T-helper 2 cell (primary cell): ENCODE results near the gene BCL2L1.
"Not testable (repeated sequence)": the region's sequence is repeated elsewhere in the genome, so short reads cannot be mapped to it uniquely, and the experiment has no call there.

Experiments
- DNase-seq, 5 experiments: peaks; one replicate each; pipeline versions ENCODE4 v3.0.0 to v3.0.0-alpha.2; 2012 to 2022

The BCL2L1 gene

DNA sequence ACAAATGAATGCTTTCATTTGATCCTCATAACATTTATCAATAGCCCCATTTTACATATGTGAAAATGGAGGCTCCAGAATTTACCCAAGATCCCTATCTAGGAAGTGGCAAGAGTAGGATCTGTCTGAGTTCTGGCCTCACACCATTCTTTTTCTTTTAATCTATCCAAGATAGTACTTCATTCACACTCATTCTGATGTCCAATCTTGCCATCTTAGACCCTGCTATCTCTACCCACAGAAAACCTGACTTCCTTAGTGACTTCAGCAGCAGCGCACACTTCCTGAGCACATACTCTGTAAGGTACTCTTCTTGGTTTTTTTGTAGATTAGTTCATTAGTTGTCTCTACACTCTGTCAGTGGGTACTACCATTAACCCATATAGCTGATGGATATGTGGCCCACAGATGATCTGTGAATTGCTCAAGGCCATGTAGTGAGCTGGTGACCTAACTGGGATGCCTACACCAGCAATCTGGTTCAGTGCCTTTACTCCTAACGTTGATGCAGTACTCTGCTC is 48.7 kb downstream of the BCL2L1 start:
- peak in 2 of 5 experiments; percentile 18 to 87 for DNase-seq

- DNase-seq: no peak
These were observed 49.2 kb downstream of the BCL2L1 start for GRCh38 chr20:31673435-31673834.

DNA sequence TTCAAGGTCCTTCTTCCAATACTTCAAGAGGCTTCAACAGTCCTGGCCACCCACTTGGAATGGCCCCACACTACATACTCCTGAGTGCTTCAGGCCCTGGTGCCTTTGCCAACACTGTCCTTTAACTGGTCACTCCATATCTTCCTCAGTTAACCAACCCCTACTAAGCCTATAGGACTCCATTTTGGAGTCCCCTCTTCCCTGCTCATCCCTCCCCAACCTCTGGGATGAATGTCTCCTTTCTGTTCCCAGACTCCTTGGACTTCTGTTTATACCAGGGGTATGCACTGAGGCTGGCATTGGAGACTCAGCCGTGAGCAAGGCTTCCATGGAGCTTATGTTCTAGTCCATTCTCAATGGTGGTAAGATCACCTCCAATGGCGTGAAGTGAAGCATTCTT is 51.3 kb downstream of the BCL2L1 start:
- no peak for DNase-seq

GRCh38 chr20:31670371-31671228 is 52.1 kb downstream of the BCL2L1 start:
- DNase-seq: no peak

GRCh38 chr20:31669876-31670275 is 52.8 kb downstream of the BCL2L1 start:
- no peak for DNase-seq

DNA sequence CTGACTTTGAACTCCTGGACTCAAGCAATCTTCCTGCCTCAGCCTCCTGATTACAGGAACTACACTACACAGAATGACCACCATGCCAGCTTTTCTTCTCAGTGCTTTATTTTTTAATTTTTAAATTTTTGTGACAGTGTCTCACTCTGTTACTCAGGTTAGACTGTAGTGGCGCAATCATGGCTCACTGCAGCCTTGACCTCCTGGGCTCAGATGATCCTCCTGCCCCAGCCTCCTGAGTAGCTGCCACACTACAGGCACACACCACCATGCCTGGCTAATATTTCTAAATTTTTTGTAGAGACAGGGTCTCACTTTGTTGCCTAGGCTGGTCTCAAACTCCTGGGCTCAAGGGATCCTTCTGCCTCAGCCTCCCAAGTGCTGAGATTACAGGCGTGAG is 53.7 kb downstream of the BCL2L1 start:
- DNase-seq: not testable (repeated sequence)

DNA sequence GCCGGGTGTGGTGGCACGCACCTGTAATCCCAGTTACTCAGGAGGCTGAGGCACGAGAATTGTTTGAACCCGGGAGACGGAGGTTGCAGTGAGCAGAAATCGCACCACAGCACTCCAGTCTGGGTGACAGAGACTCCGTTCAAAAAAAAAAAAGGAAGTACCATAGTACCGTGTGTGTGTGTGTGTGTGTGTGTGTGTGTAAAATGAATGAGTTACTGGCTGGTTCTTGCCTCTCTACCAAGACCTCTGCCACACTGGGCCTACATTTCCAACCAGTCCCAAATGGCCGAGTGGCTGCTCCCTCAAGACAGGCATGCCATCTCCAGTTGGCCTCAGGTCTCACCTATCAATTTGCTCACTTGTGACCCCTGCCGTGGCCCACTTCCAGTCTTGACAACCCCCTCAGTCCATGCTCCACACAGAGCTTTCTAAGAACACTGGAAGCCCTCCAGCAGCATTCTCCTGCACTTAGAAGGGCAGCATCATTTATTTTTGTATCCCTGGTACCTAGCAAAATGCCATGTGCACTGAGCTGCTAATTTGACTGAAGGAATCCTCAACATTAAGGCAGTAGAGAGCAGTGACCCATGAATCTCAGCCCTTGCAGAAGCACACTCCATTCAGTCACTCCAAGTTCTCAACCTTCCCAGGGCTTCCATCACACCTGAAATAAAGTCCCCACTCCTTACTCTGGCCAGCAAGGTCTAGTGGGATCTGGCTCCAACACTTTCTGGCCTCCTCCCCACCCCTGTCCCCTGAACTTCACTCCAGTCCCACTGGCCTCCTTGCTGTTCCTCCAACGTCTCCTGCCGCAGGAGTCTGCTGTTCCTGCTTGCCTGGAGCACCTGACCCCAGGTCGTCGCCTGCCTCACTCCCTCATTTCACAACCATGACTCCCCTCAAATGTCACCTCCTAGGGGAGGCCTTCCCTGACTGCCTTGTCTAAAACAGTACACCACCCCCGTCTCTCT is 55.1 kb downstream of the BCL2L1 start:
- DNase-seq: no peak

DNA sequence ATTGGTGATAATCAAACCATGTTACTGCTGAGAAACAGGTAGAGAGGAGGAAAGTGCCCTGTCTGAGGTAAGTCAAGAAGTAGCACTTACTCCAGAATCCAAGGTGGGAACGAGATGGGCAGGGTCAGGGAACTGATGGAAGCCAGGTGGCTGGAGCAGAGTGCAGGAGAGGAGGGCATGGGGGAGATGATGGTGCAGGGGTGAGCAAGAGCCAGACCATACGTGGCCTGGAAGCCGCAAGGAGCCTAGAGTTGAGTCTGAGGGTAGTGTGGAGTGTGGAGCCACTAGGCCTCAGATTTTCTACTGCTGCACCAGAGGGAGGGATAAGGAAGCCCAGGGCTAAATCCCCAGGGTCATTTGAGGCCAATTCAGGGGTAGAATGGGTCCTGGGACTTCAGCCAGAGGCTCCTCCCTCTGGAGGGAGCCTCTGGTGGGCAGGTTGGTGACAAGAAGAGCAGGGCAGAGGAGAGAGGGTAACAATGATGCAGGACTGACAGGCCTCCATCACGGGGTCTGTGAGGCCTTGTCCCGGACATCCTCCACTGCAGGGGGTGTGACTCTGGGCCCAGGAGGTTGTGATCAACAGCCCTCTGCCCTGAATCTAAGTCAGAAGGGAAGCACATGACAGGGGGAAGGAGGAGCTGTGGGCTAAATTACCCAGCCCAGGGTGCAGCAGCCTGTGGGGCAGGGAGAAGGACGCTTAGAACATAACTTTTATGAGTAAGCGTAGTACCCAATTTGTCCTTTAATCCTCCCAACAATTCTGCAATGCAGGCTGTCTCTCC is 56.2 kb downstream of the BCL2L1 start:
- DNase-seq: peak in 2 of 5 experiments; percentile 51 to 72

- no peak for DNase-seq
These were observed 56.9 kb downstream of the BCL2L1 start for GRCh38 chr20:31665753-31666152.

GRCh38 chr20:31664696-31665354 is 57.8 kb downstream of the BCL2L1 start:
- DNase-seq: no peak

DNA sequence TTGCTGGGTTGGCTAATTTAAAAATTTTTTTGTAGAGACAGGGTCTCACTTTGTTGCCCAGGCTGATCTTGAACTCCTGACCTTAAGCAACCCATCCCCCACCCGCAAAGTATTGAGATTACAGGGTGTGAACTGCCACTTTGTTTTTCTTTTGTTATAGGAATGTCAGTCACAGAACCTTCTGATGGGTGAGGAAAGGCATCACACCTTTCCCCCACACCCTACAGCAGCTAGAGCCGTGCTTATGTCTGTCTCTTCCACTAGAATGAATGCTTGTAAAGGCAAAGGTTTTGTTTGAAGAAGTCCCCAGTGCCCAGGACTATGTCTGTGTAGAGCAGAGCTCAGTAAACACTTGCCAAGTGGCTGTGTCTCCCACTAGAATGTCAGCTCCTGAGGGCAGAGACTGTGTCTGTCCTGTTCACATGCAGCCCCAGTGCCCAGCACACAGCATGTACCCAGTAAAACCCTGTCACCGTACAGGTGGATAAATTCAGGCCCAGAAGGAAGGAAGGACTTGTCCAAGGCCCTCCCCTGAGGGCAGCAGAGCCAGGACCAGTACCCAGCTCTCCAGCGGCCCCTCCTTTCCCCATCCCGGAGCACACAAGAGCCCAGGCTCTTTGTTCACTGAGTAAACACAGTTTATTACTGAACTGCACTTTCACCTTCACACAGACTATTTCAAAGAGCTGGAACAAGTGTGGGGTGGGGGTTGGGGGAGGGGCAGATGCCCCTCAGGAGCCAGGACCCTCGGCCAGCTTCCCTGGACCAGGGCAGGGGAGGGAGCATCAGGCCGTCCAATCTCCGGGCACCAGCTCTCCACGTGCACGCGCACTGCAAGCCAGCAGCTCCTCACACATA is 58.6 kb downstream of the BCL2L1 start:
- DNase-seq: no peak

GRCh38 chr20:31663524-31663837 is 59.2 kb downstream of the BCL2L1 start:
- no peak for DNase-seq

DNA sequence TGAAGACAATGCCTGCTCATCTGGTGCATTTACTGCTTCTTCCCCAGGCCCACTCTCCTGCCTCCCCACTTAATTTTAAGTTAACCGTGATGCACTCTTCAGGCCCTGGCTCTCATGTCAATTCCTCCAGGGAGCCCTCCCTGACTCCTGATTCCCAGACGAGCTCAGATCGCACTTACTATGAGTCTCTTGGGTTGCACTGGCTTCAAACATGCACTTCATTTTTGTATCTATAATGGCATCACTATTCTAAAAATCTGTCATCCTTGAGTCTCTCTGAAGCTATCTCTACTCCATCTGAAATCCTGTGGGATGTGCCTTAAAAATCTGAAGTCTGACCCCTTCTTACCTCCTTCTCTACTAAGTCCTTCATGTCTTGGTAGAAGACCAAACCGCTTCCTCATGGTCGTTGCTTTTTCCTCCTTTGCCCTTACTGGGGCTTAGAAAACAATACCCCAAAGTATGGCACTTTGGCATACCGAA is 60.3 kb downstream of the BCL2L1 start:
- DNase-seq: no peak

DNA sequence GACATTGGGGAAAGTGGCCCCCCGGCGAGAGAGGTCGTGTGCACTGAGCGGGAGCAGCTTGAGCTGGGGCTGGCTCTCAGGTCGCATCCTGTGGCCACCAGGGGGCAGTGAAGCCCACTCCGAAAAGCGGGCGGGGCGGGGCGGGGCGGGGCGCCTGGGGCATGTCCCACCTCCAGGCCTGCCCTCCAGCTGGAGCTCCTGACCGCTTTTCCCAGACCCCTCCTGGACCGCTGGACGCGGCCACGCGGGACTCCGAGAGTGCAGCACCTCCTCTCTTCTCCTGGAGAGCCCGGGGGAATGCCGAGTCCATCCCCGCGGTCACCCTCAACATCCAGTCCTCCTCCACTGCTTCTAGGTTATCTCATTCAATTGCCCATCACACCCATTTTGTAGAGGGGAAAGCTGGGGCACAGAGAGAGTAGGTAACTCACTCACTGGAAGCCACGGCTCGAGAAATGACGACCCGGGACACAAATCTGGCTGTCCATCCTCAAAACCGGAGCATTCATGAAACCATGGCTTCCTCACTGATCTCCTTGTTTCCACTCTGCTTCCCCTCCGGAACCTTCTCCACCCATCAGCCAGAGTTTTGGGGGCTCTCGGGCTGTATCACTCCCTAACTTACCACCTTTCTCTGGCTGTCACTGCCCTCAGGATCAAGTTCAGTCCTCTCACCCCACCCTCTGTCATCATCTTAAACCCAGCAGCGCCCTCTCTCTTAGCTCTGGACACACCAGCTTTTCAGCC is 60.9 kb downstream of the BCL2L1 start:
- peak; percentile 54 to 77 (median 74) for DNase-seq

- no peak for DNase-seq
These were observed 68.1 kb downstream of the BCL2L1 start for GRCh38 chr20:31654534-31654933.

GRCh38 chr20:31653561-31653960 is 69.1 kb downstream of the BCL2L1 start:
- no peak for DNase-seq

GRCh38 chr20:31652917-31653396 is 69.7 kb downstream of the BCL2L1 start:
- DNase-seq: no peak

DNA sequence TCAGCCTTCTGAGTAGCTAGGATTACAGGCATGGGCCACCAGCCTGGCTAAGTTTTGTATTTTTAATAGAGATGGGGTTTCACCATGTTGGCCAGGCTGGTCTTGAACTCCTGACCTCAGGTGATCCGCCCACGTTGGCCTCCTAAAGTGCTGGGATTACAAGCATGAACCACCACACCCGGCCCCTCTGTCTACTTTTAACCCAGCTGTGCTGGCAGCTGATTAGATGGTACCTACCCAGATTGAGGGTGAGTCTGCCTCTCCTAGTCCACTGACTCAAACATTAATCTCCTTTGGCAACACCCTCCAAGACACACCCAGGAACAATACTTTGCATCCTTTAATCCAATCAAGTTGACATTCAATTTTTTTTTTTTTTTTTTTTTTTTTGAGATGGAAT is 74.6 kb downstream of the BCL2L1 start:
- DNase-seq: not testable (repeated sequence)

GRCh38 chr20:31644701-31645100 is 78.0 kb downstream of the BCL2L1 start:
- DNase-seq: no peak

- no peak for DNase-seq
These were observed 79.1 kb downstream of the BCL2L1 start for GRCh38 chr20:31643522-31643921.
